ENCODE data around the gene HOXB9. TPM values are rescaled to one million over a fixed set of nuclear protein-coding genes. Genes with fewer than 3 reads are reported as not detected.
A peak's percentile ranks its signal among the peaks of the same experiment; 100 is the strongest.

The HOXB9 gene
- polyA plus RNA-seq, 3 donors from 2014 or later = not detected

DNA sequence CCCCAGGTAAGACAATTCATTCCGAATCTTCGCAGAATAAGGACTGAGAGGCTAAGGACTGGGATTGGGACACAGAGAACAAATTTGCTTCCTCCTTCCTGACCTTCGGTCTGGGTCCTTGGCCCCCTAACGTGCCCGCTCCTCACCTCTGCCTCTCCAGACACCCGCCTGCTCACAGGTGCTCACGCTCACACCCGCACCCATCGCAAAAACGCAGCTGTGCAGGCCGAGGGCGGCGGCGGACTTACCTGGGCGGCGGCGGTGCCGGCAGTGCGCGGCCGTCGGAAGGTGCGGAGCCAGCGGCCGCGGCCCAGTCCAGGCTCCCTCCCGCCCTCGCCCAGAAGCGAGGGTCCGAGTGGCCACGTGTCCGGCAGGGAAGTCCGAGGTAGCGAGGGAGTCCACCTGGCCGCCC is 7.1 kb upstream of the HOXB9 start:
- Mint-ChIP-seq H3K4me3 (no peak overlapping the region), H3K4me1 (peaks cover 8 to 15% of the 10 kb centered on the region in 2 donors), H3K36me3 (no peaks in the 10 kb centered on the region), H3K27ac (no peak overlapping the region), H3K27me3 (ENCODE audit: low read depth in 3 of 3) (peaks cover 27 to 53% (median 42%) of the 10 kb centered on the region in 3 donors), H3K9me3 (peaks cover 0 to 4% (median 0%) of the 10 kb centered on the region in 6 donors)
- no peak for DNase-seq

DNA sequence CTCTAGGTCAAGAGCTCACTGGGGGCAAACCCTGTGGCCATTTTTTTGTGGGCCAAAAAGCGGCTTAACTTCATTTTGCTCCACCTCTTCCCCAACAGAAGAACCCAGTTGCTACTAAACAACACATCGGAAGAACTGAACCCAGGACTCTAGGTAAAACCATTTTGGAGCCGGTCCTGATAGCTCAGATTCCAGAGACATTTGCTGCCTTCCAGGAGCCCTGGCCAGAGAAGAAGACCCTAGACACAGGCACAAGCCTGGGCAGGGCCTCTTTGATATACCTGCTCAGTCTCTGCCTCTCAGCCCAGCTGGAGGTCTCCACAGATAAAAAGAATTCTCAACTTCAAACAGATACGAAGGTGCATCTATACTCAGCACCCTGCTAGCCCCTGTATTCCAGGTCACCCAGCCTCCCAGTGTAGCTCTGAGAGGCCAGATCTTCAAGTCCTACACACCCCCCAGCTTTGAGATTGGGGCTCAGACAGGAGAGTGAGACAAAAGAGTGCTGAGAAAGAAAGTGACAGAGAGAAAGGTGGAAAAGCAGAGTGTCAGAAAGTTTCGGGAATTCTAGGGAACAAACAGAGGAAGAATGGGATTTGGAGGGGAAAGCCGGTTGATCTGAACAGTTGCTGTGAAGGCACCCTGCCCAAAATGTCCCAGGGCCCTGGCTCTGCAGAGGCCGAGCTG is 6.6 kb upstream of the HOXB9 start:
- DNase-seq = no peak
- Mint-ChIP-seq H3K27ac (no peak overlapping the region), H3K4me1 (peaks cover 8 to 15% of the 10 kb centered on the region in 2 donors), H3K27me3 (ENCODE audit: low read depth in 3 of 3) (peaks cover 30 to 58% (median 46%) of the 10 kb centered on the region in 3 donors), H3K4me3 (peak overlapping the region in 2 of 5 donors; percentile 0 to 1), H3K36me3 (no peaks in the 10 kb centered on the region), H3K9me3 (peaks cover 0 to 4% (median 0%) of the 10 kb centered on the region in 6 donors)

- Mint-ChIP-seq H3K36me3 (no peaks in the 10 kb centered on the region), H3K4me1 (peaks cover 10 to 18% of the 10 kb centered on the region in 2 donors), H3K9me3 (peaks cover 0 to 4% (median 0%) of the 10 kb centered on the region in 6 donors), H3K27me3 (ENCODE audit: low read depth in 3 of 3) (peaks cover 30 to 59% (median 46%) of the 10 kb centered on the region in 3 donors), H3K27ac (no peak overlapping the region), H3K4me3 (no peak overlapping the region)
- no peak for DNase-seq
Observed at GRCh38 chr17:48631693-48632578, 5.8 kb upstream of the HOXB9 start.

- DNase-seq = no peak
- Mint-ChIP-seq H3K9me3 (peaks cover 0 to 4% (median 0%) of the 10 kb centered on the region in 6 donors), H3K27me3 (ENCODE audit: low read depth in 3 of 3) (peaks cover 30 to 59% (median 48%) of the 10 kb centered on the region in 3 donors), H3K4me1 (peaks cover 15 to 26% of the 10 kb centered on the region in 2 donors), H3K4me3 (no peak overlapping the region), H3K36me3 (no peaks in the 10 kb centered on the region), H3K27ac (no peak overlapping the region)
Observed at GRCh38 chr17:48630925-48631692, 5.0 kb upstream of the HOXB9 start.

- Mint-ChIP-seq H3K9me3 (peaks cover 0 to 4% (median 0%) of the 10 kb centered on the region in 6 donors), H3K27ac (no peak overlapping the region), H3K4me1 (peaks cover 21 to 33% of the 10 kb centered on the region in 2 donors), H3K4me3 (no peak overlapping the region), H3K36me3 (no peaks in the 10 kb centered on the region), H3K27me3 (ENCODE audit: low read depth in 3 of 3) (peaks cover 32 to 52% (median 46%) of the 10 kb centered on the region in 3 donors)
- DNase-seq = no peak
Observed at GRCh38 chr17:48630009-48630924, 4.1 kb upstream of the HOXB9 start.

- no peak overlapping the region for H3K4me3 Mint-ChIP-seq
- no peak overlapping the region for H3K27ac Mint-ChIP-seq
- DNase-seq = no peak
- H3K36me3 Mint-ChIP-seq = no peaks in the 10 kb centered on the region
- H3K9me3 Mint-ChIP-seq = peaks cover 0 to 4% (median 0%) of the 10 kb centered on the region in 6 donors
- peaks cover 30 to 47% (median 45%) of the 10 kb centered on the region in 3 donors for H3K27me3 Mint-ChIP-seq (ENCODE audit: low read depth in 3 of 3)
- peaks cover 20 to 28% of the 10 kb centered on the region in 2 donors for H3K4me1 Mint-ChIP-seq
Observed at GRCh38 chr17:48629411-48629759, 3.2 kb upstream of the HOXB9 start.

DNA sequence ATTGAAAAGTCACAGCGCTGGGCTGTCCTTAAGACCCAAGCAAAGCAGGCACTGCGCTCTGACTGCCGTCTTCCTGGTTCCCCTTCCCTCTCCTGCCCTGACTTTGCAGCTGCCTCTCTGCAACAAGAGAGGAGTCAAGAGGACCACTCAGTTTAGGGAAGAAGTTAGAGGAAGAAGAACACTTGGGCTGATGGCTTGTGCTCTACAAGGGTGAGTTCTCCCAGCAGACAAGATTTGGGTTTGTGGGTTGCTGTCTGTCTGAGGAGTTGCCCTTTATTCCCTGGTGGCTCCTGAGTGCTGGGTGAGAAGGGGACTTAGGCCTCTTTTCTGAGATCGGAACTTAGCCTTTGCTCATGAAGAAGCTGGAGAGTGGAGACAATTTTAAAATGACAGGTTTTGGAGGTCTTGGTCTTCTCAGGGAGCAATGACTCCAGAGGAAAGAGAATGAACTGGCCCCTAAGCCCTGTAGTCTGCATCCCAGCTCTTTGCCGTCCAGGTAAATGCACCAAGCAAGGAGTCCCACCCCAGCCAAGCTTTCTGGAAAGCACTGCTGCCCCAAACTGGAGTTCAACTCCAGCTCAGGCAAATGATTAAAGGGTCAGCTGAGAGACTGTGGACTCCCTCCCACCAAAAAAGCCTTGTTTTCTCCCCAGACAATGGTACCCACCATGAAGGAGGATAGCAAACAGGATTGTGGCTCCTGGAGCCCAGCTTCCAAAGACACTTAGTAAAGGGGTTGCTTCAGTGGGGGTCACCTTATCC is 2.7 kb upstream of the HOXB9 start:
- Mint-ChIP-seq H3K4me1 (peaks cover 20 to 28% of the 10 kb centered on the region in 2 donors), H3K36me3 (no peaks in the 10 kb centered on the region), H3K27me3 (ENCODE audit: low read depth in 3 of 3) (peaks cover 29 to 51% (median 44%) of the 10 kb centered on the region in 3 donors), H3K4me3 (peak overlapping the region in 1 of 5 donors; percentile 38), H3K9me3 (peaks cover 0 to 3% (median 0%) of the 10 kb centered on the region in 6 donors), H3K27ac (no peak overlapping the region)
- DNase-seq = no peak

DNA sequence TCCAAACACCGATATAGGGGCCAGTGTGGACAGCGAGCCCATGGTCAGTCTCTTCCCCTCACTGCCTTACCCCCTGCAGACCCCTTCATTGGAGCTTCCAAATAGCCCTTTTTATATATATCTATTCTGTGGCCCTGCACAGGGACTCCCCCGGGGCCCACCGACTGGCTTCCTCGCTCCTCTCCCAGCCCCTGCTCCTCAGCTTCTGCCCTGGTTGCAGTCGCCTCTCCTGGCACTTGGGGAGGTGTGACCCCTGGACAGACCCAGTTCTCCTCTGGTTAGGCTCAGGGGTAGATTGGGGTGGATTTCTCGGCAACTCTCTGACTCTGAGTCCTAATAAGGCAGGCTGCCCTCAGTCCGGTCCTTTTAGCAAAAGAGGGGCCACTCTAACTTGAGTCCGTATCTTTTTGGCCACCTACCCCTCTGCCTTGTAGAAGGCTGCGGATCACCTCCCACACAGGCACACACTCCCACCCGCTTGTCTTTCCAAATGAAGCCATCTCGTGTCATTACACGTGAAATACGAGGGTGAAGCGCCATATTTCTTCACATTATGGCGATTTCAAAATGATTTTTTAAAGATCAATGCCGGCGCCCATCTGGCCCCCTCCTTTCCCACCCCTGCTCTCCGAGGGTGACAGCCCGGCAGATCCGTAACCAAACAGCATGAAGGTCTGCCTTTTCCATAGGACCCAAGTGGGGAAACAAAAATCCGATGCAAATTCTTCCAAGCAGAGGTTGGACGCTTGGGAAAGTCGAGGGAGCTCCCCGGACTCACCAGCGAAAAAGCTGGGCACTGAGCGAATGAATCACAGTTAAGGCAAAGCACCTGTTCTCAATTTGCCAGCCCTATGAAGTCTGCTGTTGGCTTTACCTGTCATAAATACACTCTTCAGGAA is 1.7 kb upstream of the HOXB9 start:
- H3K4me3 Mint-ChIP-seq = peak overlapping the region in 1 of 5 donors; percentile 35
- H3K36me3 Mint-ChIP-seq = no peaks in the 10 kb centered on the region
- peaks cover 0 to 3% (median 0%) of the 10 kb centered on the region in 6 donors for H3K9me3 Mint-ChIP-seq
- no peak for DNase-seq
- peaks cover 16 to 22% of the 10 kb centered on the region in 2 donors for H3K4me1 Mint-ChIP-seq
- peaks cover 28 to 54% (median 37%) of the 10 kb centered on the region in 3 donors for H3K27me3 Mint-ChIP-seq (ENCODE audit: low read depth in 3 of 3)
- no peak overlapping the region for H3K27ac Mint-ChIP-seq

DNA sequence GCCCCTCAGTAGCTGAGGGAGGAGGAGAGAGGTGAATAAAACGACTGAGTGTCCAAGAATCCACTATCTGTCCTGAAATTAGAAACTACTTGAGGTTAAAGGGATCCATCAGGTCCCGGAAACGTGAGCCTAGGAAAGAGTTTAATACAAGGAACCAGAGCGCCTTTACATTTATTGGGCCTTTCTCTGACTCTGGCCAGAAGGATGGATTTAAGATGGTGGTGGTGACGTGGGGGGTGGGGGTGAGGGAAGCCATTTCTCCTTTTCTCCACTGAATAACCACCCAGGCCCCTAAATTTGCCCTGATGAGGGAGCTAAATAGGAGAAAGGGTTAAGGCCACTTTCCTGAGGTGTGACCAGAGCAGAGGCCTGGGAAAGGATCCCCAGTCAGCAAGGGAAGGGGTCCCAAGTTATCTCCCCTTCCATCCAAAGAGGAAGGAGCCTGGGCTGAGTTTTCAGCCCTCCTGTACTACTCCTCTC is 1.0 kb upstream of the HOXB9 start:
- Mint-ChIP-seq H3K4me1 (peaks cover 15 to 19% of the 10 kb centered on the region in 2 donors), H3K27ac (peak overlapping the region in 2 of 6 donors; percentile 7 to 50), H3K4me3 (peak overlapping the region; percentile 78 to 91 (median 88)), H3K9me3 (no peaks in the 10 kb centered on the region), H3K36me3 (no peaks in the 10 kb centered on the region), H3K27me3 (ENCODE audit: low read depth in 3 of 3) (peaks cover 28 to 56% (median 34%) of the 10 kb centered on the region in 3 donors)
- no peak for DNase-seq

- Mint-ChIP-seq H3K36me3 (no peaks in the 10 kb centered on the region), H3K27me3 (ENCODE audit: low read depth in 3 of 3) (peaks cover 31 to 60% (median 36%) of the 10 kb centered on the region in 3 donors), H3K4me3 (peak overlapping the region; percentile 78 to 90 (median 86)), H3K27ac (peak overlapping the region in 3 of 6 donors; percentile 8 to 67 (median 50)), H3K9me3 (no peaks in the 10 kb centered on the region), H3K4me1 (peaks cover 15 to 19% of the 10 kb centered on the region in 2 donors)
- peak in 2 of 3 donors; percentile 35 to 40 for DNase-seq
Observed at GRCh38 chr17:48625495-48626244, 488 bp downstream of the HOXB9 start.

All from immature natural killer cell (primary cell).